ENCODE data around the gene DENND4A.
"Not testable (repeated sequence)": the region's sequence is repeated elsewhere in the genome, so short reads cannot be mapped to it uniquely, and the experiment has no call there.

Gene DENND4A

DNA sequence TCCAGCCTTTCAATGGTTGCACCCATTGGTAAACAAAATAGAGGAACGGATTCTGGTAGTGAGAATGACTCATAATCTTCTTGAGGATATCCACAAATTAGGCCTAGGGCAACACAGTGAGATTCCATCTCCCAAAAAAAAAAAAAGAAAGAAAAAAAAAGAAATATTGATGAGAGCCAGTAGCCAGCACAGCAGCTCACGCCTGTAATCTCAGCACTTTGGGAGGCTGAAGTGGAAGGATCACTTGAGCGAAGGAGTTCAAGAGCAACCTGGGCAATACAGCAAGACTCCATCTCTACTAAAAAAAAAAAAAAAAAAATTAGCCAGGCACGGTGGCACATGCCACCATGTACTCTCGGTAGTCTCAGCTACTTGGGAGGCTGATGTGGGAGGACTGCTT lies 51.9 kb downstream of the DENND4A start:
- H3K27ac ChIP-seq (ENCODE audit: low read depth, low read length) = no peak overlapping the region
- peaks cover 14% of the 10 kb centered on the region for H3K36me3 ChIP-seq (ENCODE audit: insufficient read depth, low read length)
- H3K4me1 ChIP-seq (ENCODE audit: insufficient read depth, low read length) = no peaks in the 10 kb centered on the region

DNA sequence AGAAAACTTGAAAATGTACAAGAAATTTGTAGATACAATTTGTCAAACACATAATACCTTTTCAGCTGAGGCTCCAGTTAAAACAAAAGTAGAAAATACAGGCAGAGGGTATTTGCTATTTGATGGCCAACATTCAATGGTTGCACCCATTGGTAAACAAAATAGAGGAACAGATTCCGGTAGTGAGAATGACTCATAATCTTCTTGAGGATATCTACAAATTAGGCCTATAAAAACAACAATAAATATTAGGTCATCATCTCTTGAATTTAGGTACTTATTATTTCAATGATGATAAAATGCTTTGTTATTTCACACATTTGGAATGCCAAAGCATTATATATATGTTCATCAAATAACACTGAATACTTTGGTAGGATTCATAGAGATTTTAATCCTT lies 53.4 kb downstream of the DENND4A start:
- Histone ChIP-seq H3K4me1 (ENCODE audit: insufficient read depth, low read length) (no peaks in the 10 kb centered on the region), H3K27me3 (ENCODE audit: control insufficient read depth in 1 of 2, insufficient read depth in 2 of 2, low read length in 2 of 2) (no peaks in the 10 kb centered on the region), H3K4me3 (ENCODE audit: low read depth in 1 of 2, low read length in 2 of 2) (no peak overlapping the region), H3K9me3 (ENCODE audit: low read length) (no peaks in the 10 kb centered on the region), H3K36me3 (ENCODE audit: insufficient read depth, low read length) (peaks cover 14% of the 10 kb centered on the region), H3K9ac (ENCODE audit: low read length) (no peak overlapping the region), H3K27ac (ENCODE audit: low read depth, low read length) (no peak overlapping the region)

More for the DNA sequence above, 51.9 kb downstream of the DENND4A start:
- Histone ChIP-seq H3K9ac (ENCODE audit: low read length) (no peak overlapping the region), H3K4me3 (ENCODE audit: low read depth in 1 of 2, low read length in 2 of 2) (no peak overlapping the region), H3K9me3 (ENCODE audit: low read length) (no peaks in the 10 kb centered on the region), H3K27me3 (ENCODE audit: control insufficient read depth in 1 of 2, insufficient read depth in 2 of 2, low read length in 2 of 2) (no peaks in the 10 kb centered on the region)

- not testable (repeated sequence) for H3K4me1 ChIP-seq (ENCODE audit: insufficient read depth, low read length); H3K27me3 ChIP-seq (ENCODE audit: control insufficient read depth in 1 of 2, insufficient read depth in 2 of 2, low read length in 2 of 2); H3K9me3 ChIP-seq (ENCODE audit: low read length); H3K27ac ChIP-seq (ENCODE audit: low read depth, low read length); H3K4me3 ChIP-seq (ENCODE audit: low read depth in 1 of 2, low read length in 2 of 2); H3K9ac ChIP-seq (ENCODE audit: low read length)
- H3K36me3 ChIP-seq (ENCODE audit: insufficient read depth, low read length) = peaks cover 14% of the 10 kb centered on the region
These were observed 58.5 kb downstream of the DENND4A start for GRCh38 chr15:65733599-65733998.

- no peak overlapping the region for H3K9ac ChIP-seq (ENCODE audit: low read length)
- H3K27ac ChIP-seq (ENCODE audit: low read depth, low read length) = no peak overlapping the region
- H3K36me3 ChIP-seq (ENCODE audit: insufficient read depth, low read length) = peaks cover 10% of the 10 kb centered on the region
- H3K9me3 ChIP-seq (ENCODE audit: low read length) = no peaks in the 10 kb centered on the region
- H3K4me1 ChIP-seq (ENCODE audit: insufficient read depth, low read length) = no peaks in the 10 kb centered on the region
- no peaks in the 10 kb centered on the region for H3K27me3 ChIP-seq (ENCODE audit: control insufficient read depth in 1 of 2, insufficient read depth in 2 of 2, low read length in 2 of 2)
- H3K4me3 ChIP-seq (ENCODE audit: low read depth in 1 of 2, low read length in 2 of 2) = no peak overlapping the region
These were observed 59.4 kb downstream of the DENND4A start for GRCh38 chr15:65732698-65733097.

GRCh38 chr15:65731926-65732325 lies 60.2 kb downstream of the DENND4A start:
- Histone ChIP-seq H3K27ac (ENCODE audit: low read depth, low read length) (no peak overlapping the region), H3K9ac (ENCODE audit: low read length) (no peak overlapping the region), H3K36me3 (ENCODE audit: insufficient read depth, low read length) (peaks cover 6% of the 10 kb centered on the region), H3K9me3 (ENCODE audit: low read length) (no peaks in the 10 kb centered on the region), H3K4me1 (ENCODE audit: insufficient read depth, low read length) (no peaks in the 10 kb centered on the region), H3K27me3 (ENCODE audit: control insufficient read depth in 1 of 2, insufficient read depth in 2 of 2, low read length in 2 of 2) (no peaks in the 10 kb centered on the region), H3K4me3 (ENCODE audit: low read depth in 1 of 2, low read length in 2 of 2) (no peak overlapping the region)

DNA sequence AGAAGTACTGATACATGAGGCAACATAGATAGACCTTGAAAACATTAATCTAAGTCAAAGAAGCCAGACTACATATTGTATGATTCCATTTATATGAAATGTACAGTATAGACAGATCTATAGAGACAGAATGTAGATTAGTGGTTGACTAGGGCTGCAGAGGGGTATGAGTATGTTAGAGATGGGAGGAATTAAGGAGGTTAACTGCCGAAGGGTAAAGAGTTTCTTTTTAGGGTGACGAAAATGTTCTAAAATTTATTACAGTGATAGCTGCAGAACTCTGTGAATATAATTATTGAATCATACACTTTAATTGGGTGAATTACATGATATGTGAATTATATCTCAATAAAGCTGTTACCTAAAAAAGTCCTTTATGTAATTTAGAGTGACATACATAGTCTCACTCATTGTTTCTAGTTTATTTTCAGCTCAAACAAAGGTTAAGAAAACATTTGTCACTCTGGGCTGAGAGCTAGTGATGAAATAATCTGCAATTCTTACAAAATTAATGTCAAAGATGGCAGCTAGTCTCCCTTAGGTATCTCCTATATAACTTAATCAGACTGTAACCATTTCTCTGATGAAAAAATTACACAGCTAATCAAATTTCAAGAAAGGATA lies 61.4 kb downstream of the DENND4A start:
- no peaks in the 10 kb centered on the region for H3K36me3 ChIP-seq (ENCODE audit: insufficient read depth, low read length)
- no peak overlapping the region for H3K4me3 ChIP-seq (ENCODE audit: low read depth in 1 of 2, low read length in 2 of 2)
- no peak overlapping the region for H3K9ac ChIP-seq (ENCODE audit: low read length)
- H3K27ac ChIP-seq (ENCODE audit: low read depth, low read length) = no peak overlapping the region
- H3K4me1 ChIP-seq (ENCODE audit: insufficient read depth, low read length) = no peaks in the 10 kb centered on the region
- H3K27me3 ChIP-seq (ENCODE audit: control insufficient read depth in 1 of 2, insufficient read depth in 2 of 2, low read length in 2 of 2) = no peaks in the 10 kb centered on the region
- no peaks in the 10 kb centered on the region for H3K9me3 ChIP-seq (ENCODE audit: low read length)

DNA sequence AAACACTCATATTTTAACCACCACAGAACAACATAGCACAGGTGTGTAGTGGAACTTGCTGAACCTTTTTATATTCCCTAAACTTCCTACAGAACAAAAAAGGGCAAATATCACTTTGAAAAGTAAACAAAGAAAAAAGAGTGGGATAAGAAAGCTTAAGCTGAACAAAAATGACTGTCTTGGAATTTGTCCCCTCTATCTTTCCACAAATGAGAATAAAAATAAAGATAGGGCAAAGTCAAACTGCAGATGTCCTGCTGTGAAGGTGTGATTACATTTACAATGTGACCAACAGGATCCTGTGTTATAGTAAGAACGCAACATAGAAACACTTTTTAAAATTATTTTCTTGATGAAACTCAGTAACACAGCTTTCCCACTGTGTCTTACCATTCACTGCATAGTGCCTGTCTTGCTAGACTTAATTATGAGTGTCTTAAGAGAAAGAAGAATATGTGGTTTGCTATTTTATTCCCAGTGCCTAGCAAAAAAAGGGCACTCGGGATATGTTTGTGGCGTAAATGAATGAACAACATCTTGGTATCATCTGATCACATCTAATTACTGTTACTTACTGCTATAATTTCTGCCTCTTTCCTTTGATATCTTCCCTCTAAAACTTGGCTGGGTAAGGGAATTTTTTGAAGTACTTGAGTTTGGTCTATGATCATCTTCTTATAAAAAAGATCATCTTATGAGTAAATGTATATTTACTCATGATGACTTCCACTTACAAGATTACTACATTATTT lies 67.5 kb downstream of the DENND4A start:
- Histone ChIP-seq H3K27me3 (ENCODE audit: control insufficient read depth in 1 of 2, insufficient read depth in 2 of 2, low read length in 2 of 2) (no peaks in the 10 kb centered on the region), H3K4me1 (ENCODE audit: insufficient read depth, low read length) (no peaks in the 10 kb centered on the region), H3K4me3 (ENCODE audit: low read depth in 1 of 2, low read length in 2 of 2) (no peak overlapping the region), H3K36me3 (ENCODE audit: insufficient read depth, low read length) (peaks cover 10% of the 10 kb centered on the region), H3K9ac (ENCODE audit: low read length) (no peak overlapping the region), H3K27ac (ENCODE audit: low read depth, low read length) (no peak overlapping the region), H3K9me3 (ENCODE audit: low read length) (no peaks in the 10 kb centered on the region)

DNA sequence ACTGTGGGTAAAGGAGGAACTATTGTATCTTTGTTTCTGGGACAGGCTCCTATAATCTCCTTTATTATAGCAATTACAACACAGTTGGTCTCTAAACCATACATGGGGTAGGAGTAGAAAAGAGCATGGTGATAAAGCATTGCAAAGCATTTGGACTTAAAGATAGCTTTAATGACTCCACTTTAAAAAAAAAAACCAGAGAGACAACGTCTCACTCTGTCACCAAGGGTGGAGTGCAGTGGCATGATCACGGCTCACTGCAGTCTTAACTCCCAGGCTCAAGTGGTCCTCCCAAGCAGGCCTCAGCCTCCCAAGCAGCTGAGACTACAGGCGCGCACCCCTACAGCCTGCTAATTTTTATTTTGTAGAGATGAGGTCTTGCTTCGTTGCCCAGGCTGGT lies 68.2 kb downstream of the DENND4A start:
- Histone ChIP-seq H3K4me1 (ENCODE audit: insufficient read depth, low read length) (no peaks in the 10 kb centered on the region), H3K27me3 (ENCODE audit: control insufficient read depth in 1 of 2, insufficient read depth in 2 of 2, low read length in 2 of 2) (no peaks in the 10 kb centered on the region), H3K9me3 (ENCODE audit: low read length) (no peaks in the 10 kb centered on the region), H3K36me3 (ENCODE audit: insufficient read depth, low read length) (peaks cover 10% of the 10 kb centered on the region), H3K4me3 (ENCODE audit: low read depth in 1 of 2, low read length in 2 of 2) (no peak overlapping the region), H3K9ac (ENCODE audit: low read length) (no peak overlapping the region), H3K27ac (ENCODE audit: low read depth, low read length) (no peak overlapping the region)

GRCh38 chr15:65722191-65722590 lies 69.9 kb downstream of the DENND4A start:
- Histone ChIP-seq H3K4me3 (ENCODE audit: low read depth in 1 of 2, low read length in 2 of 2) (no peak overlapping the region), H3K9ac (ENCODE audit: low read length) (no peak overlapping the region), H3K9me3 (ENCODE audit: low read length) (no peaks in the 10 kb centered on the region), H3K36me3 (ENCODE audit: insufficient read depth, low read length) (peaks cover 16% of the 10 kb centered on the region), H3K27me3 (ENCODE audit: control insufficient read depth in 1 of 2, insufficient read depth in 2 of 2, low read length in 2 of 2) (no peaks in the 10 kb centered on the region), H3K27ac (ENCODE audit: low read depth, low read length) (no peak overlapping the region), H3K4me1 (ENCODE audit: insufficient read depth, low read length) (no peaks in the 10 kb centered on the region)

DNA sequence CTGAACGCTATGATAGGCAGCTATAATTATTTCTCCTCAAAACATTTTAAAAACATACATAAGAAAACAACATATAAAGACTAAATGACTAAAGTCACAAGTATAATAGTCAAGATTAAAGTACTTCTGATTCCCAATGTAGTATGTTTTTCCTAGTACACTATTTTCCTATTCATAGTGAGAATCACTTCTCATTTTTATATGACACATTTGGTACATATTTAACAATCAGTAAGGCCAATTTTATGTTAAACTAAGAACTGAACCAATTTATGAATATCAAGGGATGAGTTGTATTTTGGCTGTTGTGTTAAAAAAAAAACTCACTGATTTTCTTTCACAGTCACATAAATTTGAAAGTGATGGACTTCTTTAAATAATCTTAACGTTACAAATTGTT lies 79.7 kb downstream of the DENND4A start:
- no peak overlapping the region for H3K4me3 ChIP-seq (ENCODE audit: low read depth in 1 of 2, low read length in 2 of 2)
- peaks cover 22% of the 10 kb centered on the region for H3K36me3 ChIP-seq (ENCODE audit: insufficient read depth, low read length)
- no peak overlapping the region for H3K27ac ChIP-seq (ENCODE audit: low read depth, low read length)
- no peaks in the 10 kb centered on the region for H3K9me3 ChIP-seq (ENCODE audit: low read length)
- H3K4me1 ChIP-seq (ENCODE audit: insufficient read depth, low read length) = no peaks in the 10 kb centered on the region
- H3K27me3 ChIP-seq (ENCODE audit: control insufficient read depth in 1 of 2, insufficient read depth in 2 of 2, low read length in 2 of 2) = no peaks in the 10 kb centered on the region
- H3K9ac ChIP-seq (ENCODE audit: low read length) = no peak overlapping the region

- peaks cover 25% of the 10 kb centered on the region for H3K36me3 ChIP-seq (ENCODE audit: insufficient read depth, low read length)
These were observed 97.0 kb downstream of the DENND4A start for GRCh38 chr15:65695081-65695480.

DNA sequence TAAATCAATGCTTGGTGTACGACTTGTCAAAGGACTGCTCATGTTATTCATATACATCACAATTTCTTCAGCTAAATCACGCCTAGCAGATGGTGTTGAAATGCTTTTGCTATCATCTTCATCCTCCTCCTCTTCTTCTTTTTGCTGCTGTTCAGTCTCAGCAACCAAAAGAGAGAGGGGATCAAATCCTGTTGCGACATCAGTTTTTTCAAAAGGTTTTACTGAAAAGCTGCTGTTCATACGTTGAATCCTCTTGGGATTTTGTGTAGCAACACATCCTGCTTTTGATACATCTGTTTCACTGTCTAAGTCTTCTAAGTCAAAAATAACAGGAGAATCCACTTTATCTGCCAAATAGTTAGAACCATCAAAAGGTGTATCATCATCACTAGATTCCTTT lies 101.3 kb downstream of the DENND4A start:
- H3K27ac ChIP-seq (ENCODE audit: low read depth, low read length) = no peak overlapping the region
- H3K4me3 ChIP-seq (ENCODE audit: low read depth in 1 of 2, low read length in 2 of 2) = no peak overlapping the region
- H3K27me3 ChIP-seq (ENCODE audit: control insufficient read depth in 1 of 2, insufficient read depth in 2 of 2, low read length in 2 of 2) = no peaks in the 10 kb centered on the region
- H3K4me1 ChIP-seq (ENCODE audit: insufficient read depth, low read length) = no peaks in the 10 kb centered on the region
- H3K9ac ChIP-seq (ENCODE audit: low read length) = no peak overlapping the region
- no peaks in the 10 kb centered on the region for H3K9me3 ChIP-seq (ENCODE audit: low read length)
- peaks cover 22% of the 10 kb centered on the region for H3K36me3 ChIP-seq (ENCODE audit: insufficient read depth, low read length)

More at GRCh38 chr15:65695081-65695480, 97.0 kb downstream of the DENND4A start:
- H3K9me3 ChIP-seq (ENCODE audit: low read length) = no peaks in the 10 kb centered on the region
- H3K27ac ChIP-seq (ENCODE audit: low read depth, low read length) = no peak overlapping the region
- no peaks in the 10 kb centered on the region for H3K27me3 ChIP-seq (ENCODE audit: control insufficient read depth in 1 of 2, insufficient read depth in 2 of 2, low read length in 2 of 2)
- H3K4me3 ChIP-seq (ENCODE audit: low read depth in 1 of 2, low read length in 2 of 2) = no peak overlapping the region
- H3K9ac ChIP-seq (ENCODE audit: low read length) = no peak overlapping the region
- no peaks in the 10 kb centered on the region for H3K4me1 ChIP-seq (ENCODE audit: insufficient read depth, low read length)

Measured in muscle layer of colon (tissue), 2 donors.